Activated CD4-positive, alpha-beta T cell treated with anti-CD3 and anti-CD28 coated beads, Interleukin-2, amount 10 ng/mL, durations not matched to agents 24 days and 14 days (primary cell): ENCODE data around the gene TRUB2. TPM values are rescaled to one million over a fixed set of nuclear protein-coding genes. Genes with fewer than 3 reads are reported as not detected.

Experiments used
- DNase-seq: peaks from one replicate; pipeline ENCODE4 v3.0.0; 2022
- H3K27ac Mint-ChIP-seq: one replicate; pipeline ENCODE4 v1.8.0; 2022; ENCODE audit warnings: mild to moderate bottlenecking, mixed read lengths
- H3K27me3 Mint-ChIP-seq: one replicate; pipeline ENCODE4 v1.8.0; 2022; ENCODE audit warnings: mixed read lengths
- H3K36me3 Mint-ChIP-seq: one replicate; pipeline ENCODE4 v1.8.0; 2022; ENCODE audit warnings: low read depth, mild to moderate bottlenecking, mixed read lengths
- H3K4me1 Mint-ChIP-seq: one replicate; pipeline ENCODE4 v1.8.0; 2021; ENCODE audit warnings: mixed read lengths
- H3K4me3 Mint-ChIP-seq: one replicate; pipeline ENCODE4 v1.8.0; 2022; ENCODE audit warnings: mild to moderate bottlenecking, moderate library complexity, mixed read lengths
- H3K9me3 Mint-ChIP-seq: one replicate; pipeline ENCODE4 v1.8.0; 2021; ENCODE audit warnings: mixed read lengths
- intact Hi-C: fragments of 100-400 bp; cut with micrococcal nuclease; formaldehyde crosslinking; loops from one replicate; pipeline ENCODE4 v1.15.1; 2023
- total RNA-seq: library from RNA; stranded (reverse); gene quantifications from 2 replicates; pipeline ENCODE4 v1.2.3, GENCODE V29; 2022

Gene TRUB2
- total RNA-seq, 1 donor from 2014 or later = 40.4 TPM

- no peak overlapping the region for H3K4me3 Mint-ChIP-seq
- DNase-seq = no peak
- peaks cover 13% of the 10 kb centered on the region for H3K36me3 Mint-ChIP-seq
- H3K9me3 Mint-ChIP-seq = no peaks in the 10 kb centered on the region
- H3K27me3 Mint-ChIP-seq = no peaks in the 10 kb centered on the region
- intact Hi-C loops = no loop called here
- no peak overlapping the region for H3K27ac Mint-ChIP-seq
- no peaks in the 10 kb centered on the region for H3K4me1 Mint-ChIP-seq
Observed at GRCh38 chr9:128304136-128304970, 17.9 kb downstream of the TRUB2 start.

- no peaks in the 10 kb centered on the region for H3K27me3 Mint-ChIP-seq
- H3K4me3 Mint-ChIP-seq = no peak overlapping the region
- H3K27ac Mint-ChIP-seq = no peak overlapping the region
- H3K9me3 Mint-ChIP-seq = no peaks in the 10 kb centered on the region
- DNase-seq = no peak
- intact Hi-C loops = no loop called here
- no peaks in the 10 kb centered on the region for H3K36me3 Mint-ChIP-seq
- H3K4me1 Mint-ChIP-seq = no peaks in the 10 kb centered on the region
Observed at GRCh38 chr9:128298535-128299482, 23.4 kb downstream of the TRUB2 start.

GRCh38 chr9:128297221-128297773 lies 24.9 kb downstream of the TRUB2 start:
- Mint-ChIP-seq H3K9me3 (no peaks in the 10 kb centered on the region), H3K27ac (no peak overlapping the region), H3K36me3 (no peaks in the 10 kb centered on the region), H3K4me1 (no peaks in the 10 kb centered on the region), H3K4me3 (no peak overlapping the region), H3K27me3 (no peaks in the 10 kb centered on the region)
- intact Hi-C loops = no loop called here
- no peak for DNase-seq

GRCh38 chr9:128296340-128297220 lies 25.7 kb downstream of the TRUB2 start:
- intact Hi-C loops = no loop called here
- Mint-ChIP-seq H3K36me3 (no peaks in the 10 kb centered on the region), H3K27ac (no peak overlapping the region), H3K27me3 (no peaks in the 10 kb centered on the region), H3K9me3 (no peaks in the 10 kb centered on the region), H3K4me1 (no peaks in the 10 kb centered on the region), H3K4me3 (no peak overlapping the region)
- no peak for DNase-seq

- Mint-ChIP-seq H3K27ac (no peak overlapping the region), H3K36me3 (no peaks in the 10 kb centered on the region), H3K4me3 (no peak overlapping the region), H3K9me3 (no peaks in the 10 kb centered on the region), H3K4me1 (no peaks in the 10 kb centered on the region), H3K27me3 (no peaks in the 10 kb centered on the region)
- no peak for DNase-seq
- intact Hi-C loops = loop anchor here (2.0 kb wide), 1 partner anchor 119 kb away; no protein-coding TSS in a partner anchor
Observed at GRCh38 chr9:128294142-128294541, 28.1 kb downstream of the TRUB2 start.

- DNase-seq = no peak
- intact Hi-C loops = no loop called here
- Mint-ChIP-seq H3K4me3 (no peak overlapping the region), H3K27me3 (no peaks in the 10 kb centered on the region), H3K36me3 (no peaks in the 10 kb centered on the region), H3K27ac (no peak overlapping the region), H3K4me1 (no peaks in the 10 kb centered on the region), H3K9me3 (no peaks in the 10 kb centered on the region)
Observed at GRCh38 chr9:128293091-128293490, 29.2 kb downstream of the TRUB2 start.

GRCh38 chr9:128292009-128292408 lies 30.2 kb downstream of the TRUB2 start:
- intact Hi-C loops = no loop called here
- Mint-ChIP-seq H3K4me3 (no peak overlapping the region), H3K27ac (no peak overlapping the region), H3K27me3 (no peaks in the 10 kb centered on the region), H3K4me1 (no peaks in the 10 kb centered on the region), H3K36me3 (no peaks in the 10 kb centered on the region), H3K9me3 (no peaks in the 10 kb centered on the region)
- no peak for DNase-seq

GRCh38 chr9:128288273-128289004 lies 33.8 kb downstream of the TRUB2 start:
- H3K4me3 Mint-ChIP-seq = no peak overlapping the region
- H3K27me3 Mint-ChIP-seq = no peaks in the 10 kb centered on the region
- H3K36me3 Mint-ChIP-seq = peaks cover 2% of the 10 kb centered on the region
- no peaks in the 10 kb centered on the region for H3K4me1 Mint-ChIP-seq
- no peak for DNase-seq
- H3K27ac Mint-ChIP-seq = no peak overlapping the region
- intact Hi-C loops = no loop called here
- H3K9me3 Mint-ChIP-seq = no peaks in the 10 kb centered on the region

GRCh38 chr9:128286440-128286839 lies 35.8 kb downstream of the TRUB2 start:
- Mint-ChIP-seq H3K27ac (no peak overlapping the region), H3K9me3 (no peaks in the 10 kb centered on the region), H3K4me3 (no peak overlapping the region), H3K27me3 (no peaks in the 10 kb centered on the region), H3K4me1 (no peaks in the 10 kb centered on the region), H3K36me3 (peaks cover 2% of the 10 kb centered on the region)
- no peak for DNase-seq
- intact Hi-C loops = no loop called here

- H3K27ac Mint-ChIP-seq = no peak overlapping the region
- DNase-seq = no peak
Observed at GRCh38 chr9:128285033-128285784, 37.0 kb downstream of the TRUB2 start.

GRCh38 chr9:128282500-128282899 lies 39.7 kb downstream of the TRUB2 start:
- H3K27me3 Mint-ChIP-seq = no peaks in the 10 kb centered on the region
- H3K4me1 Mint-ChIP-seq = peaks cover 9% of the 10 kb centered on the region
- H3K9me3 Mint-ChIP-seq = no peaks in the 10 kb centered on the region
- H3K36me3 Mint-ChIP-seq = peaks cover 6% of the 10 kb centered on the region
- DNase-seq = no peak
- intact Hi-C loops = no loop called here
- no peak overlapping the region for H3K4me3 Mint-ChIP-seq
- no peak overlapping the region for H3K27ac Mint-ChIP-seq

More at GRCh38 chr9:128285033-128285784, 37.0 kb downstream of the TRUB2 start:
- no peaks in the 10 kb centered on the region for H3K27me3 Mint-ChIP-seq
- peaks cover 2% of the 10 kb centered on the region for H3K36me3 Mint-ChIP-seq
- intact Hi-C loops = no loop called here
- no peaks in the 10 kb centered on the region for H3K9me3 Mint-ChIP-seq
- H3K4me1 Mint-ChIP-seq = peaks cover under 1% of the 10 kb centered on the region
- no peak overlapping the region for H3K4me3 Mint-ChIP-seq

- peaks cover 24% of the 10 kb centered on the region for H3K4me1 Mint-ChIP-seq
- no peak overlapping the region for H3K4me3 Mint-ChIP-seq
- intact Hi-C loops = no loop called here
- H3K36me3 Mint-ChIP-seq = peaks cover 15% of the 10 kb centered on the region
- no peak overlapping the region for H3K27ac Mint-ChIP-seq
- no peak for DNase-seq
- H3K27me3 Mint-ChIP-seq = peaks cover 2% of the 10 kb centered on the region
- H3K9me3 Mint-ChIP-seq = no peaks in the 10 kb centered on the region
Observed at GRCh38 chr9:128280084-128280622, 42.1 kb downstream of the TRUB2 start.
